Endodermal cell (in vitro differentiated cells): ENCODE results near the gene NTPCR. TPM values are rescaled to one million over a fixed set of nuclear protein-coding genes. Genes with fewer than 3 reads are reported as not detected.
A peak's percentile ranks its signal among the peaks of the same experiment; 100 is the strongest.

ENCODE experiments used
- DNase-seq: peaks from one replicate; pipeline ENCODE4 v3.0.0-alpha.2; 2017
- H3K27ac ChIP-seq: 2 replicates; pipeline ENCODE4 v1.5.1; 2013; ENCODE audit warnings: mild to moderate bottlenecking, low read depth, low read length, moderate library complexity
- H3K27me3 ChIP-seq: 2 replicates; pipeline ENCODE4 v1.6.1; 2013; ENCODE audit warnings: mild to moderate bottlenecking, low read length, moderate library complexity; ENCODE audit not compliant: insufficient read depth, control insufficient read depth, poor library complexity, severe bottlenecking
- H3K36me3 ChIP-seq: 2 replicates; pipeline ENCODE4 v1.7.0; 2013; ENCODE audit warnings: mild to moderate bottlenecking, low read length, moderate library complexity; ENCODE audit not compliant: control insufficient read depth, insufficient read depth
- H3K4me1 ChIP-seq: one replicate; pipeline ENCODE4 v1.7.0; 2013; ENCODE audit warnings: low read length; ENCODE audit not compliant: control insufficient read depth, insufficient read depth
- H3K4me3 ChIP-seq: 2 replicates; pipeline ENCODE4 v1.5.1; 2013; ENCODE audit warnings: mild to moderate bottlenecking, low read length, moderate library complexity
- H3K9ac ChIP-seq: 2 replicates; pipeline ENCODE4 v1.6.1; 2013; ENCODE audit warnings: mild to moderate bottlenecking, low read length, moderate library complexity; ENCODE audit not compliant: poor library complexity, severe bottlenecking; ENCODE audit errors: extremely low read depth
- H3K9me3 ChIP-seq: 2 replicates; pipeline ENCODE4 v1.6.1; 2013; ENCODE audit warnings: mild to moderate bottlenecking, low read length, moderate library complexity; ENCODE audit not compliant: control insufficient read depth
- H3K27ac Mint-ChIP-seq: 2 replicates; pipeline ENCODE4 v1.8.0; 2020; ENCODE audit warnings: mixed read lengths
- H3K27me3 Mint-ChIP-seq: 2 replicates; pipeline ENCODE4 v1.8.0; 2021; ENCODE audit warnings: mild to moderate bottlenecking, mixed read lengths; ENCODE audit not compliant: insufficient read depth
- H3K36me3 Mint-ChIP-seq: 2 replicates; pipeline ENCODE4 v1.8.0; 2020; ENCODE audit warnings: low read depth, mixed read lengths
- H3K4me1 Mint-ChIP-seq: 2 replicates; pipeline ENCODE4 v1.8.0; 2020; ENCODE audit warnings: mixed read lengths
- H3K4me3 Mint-ChIP-seq: 2 replicates; pipeline ENCODE4 v1.8.0; 2020; ENCODE audit warnings: mild to moderate bottlenecking, moderate library complexity, mixed read lengths
- H3K9me3 Mint-ChIP-seq: 2 replicates; pipeline ENCODE4 v1.8.0; 2020; ENCODE audit warnings: mild to moderate bottlenecking, mixed read lengths
- WGBS, 2 experiments: methylation state at CpG; one replicate each; pipeline versions ENCODE4 v1.1.5 to v1.1.7; 2013; ENCODE audit warnings: missing lambda C conversion rate in 2 of 2, mixed read lengths in 1 of 2; ENCODE audit not compliant: insufficient coverage in 1 of 2, insufficient read length in 1 of 2; 5-methylcytosine and 5-hydroxymethylcytosine counted together
- total RNA-seq, 2 donors: library from RNA; stranded (reverse); fragmentation: NEBNext Ultra II Directional in 1 of 2; extraction: Animal tissue kit (Norgen Biotek cat#: 25700) in 1 of 2; gene quantifications; 2 replicates in 1 of 2; 3 replicates in 1 of 2; pipeline ENCODE4 v1.2.1, GENCODE V29; 2021
- TF ChIP-seq, protein P1 (sequence below): fragments of 200-600 bp; sonication (generic); conservative IDR thresholded peaks from 2 replicates; pipeline ENCODE4 v1.5.0; 2021; ENCODE audit warnings: antibody characterized with exemption, mild to moderate bottlenecking

NTPCR gene
- total RNA-seq, 2 donors from 2014 or later = 30.9 to 43.3 TPM

DNA sequence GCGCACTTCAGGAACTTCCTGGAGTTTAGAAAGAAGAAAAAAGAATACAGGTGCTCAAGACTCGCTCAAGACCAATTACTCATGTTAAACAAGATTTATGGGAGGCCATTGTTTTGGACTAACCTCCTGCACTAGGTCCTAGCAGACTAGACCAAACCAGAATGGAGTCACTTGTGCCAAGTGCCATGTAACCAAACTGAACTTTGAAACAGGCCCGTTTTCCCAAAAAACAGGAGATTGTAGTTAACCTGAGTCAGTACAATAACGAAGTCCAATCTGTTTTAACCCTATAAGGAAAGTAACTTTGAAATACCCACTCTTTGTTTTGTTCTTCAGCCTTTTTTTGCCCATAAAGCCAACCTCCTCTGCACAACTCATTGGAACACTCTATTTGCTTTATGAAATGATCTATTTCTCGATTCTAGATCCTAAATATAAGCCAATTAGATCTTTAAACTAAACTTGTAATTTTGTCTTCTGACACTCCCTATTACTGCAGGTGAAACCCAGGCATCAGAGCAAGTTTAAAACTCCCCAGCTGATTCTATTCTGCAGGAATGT lies 695 bp upstream of the NTPCR start:
- Mint-ChIP-seq H3K4me1 (peaks cover 15% of the 10 kb centered on the region), H3K27me3 (peaks cover 12% of the 10 kb centered on the region), H3K4me3 (peak overlapping the region; percentile 81), H3K36me3 (no peaks in the 10 kb centered on the region), H3K9me3 (no peaks in the 10 kb centered on the region), H3K27ac (peak overlapping the region; percentile 99)
- H3K9ac ChIP-seq = peak overlapping the region; percentile 45
- no peak for DNase-seq
- H3K9me3 ChIP-seq = no peaks in the 10 kb centered on the region
- H3K27me3 ChIP-seq = no peaks in the 10 kb centered on the region
- TF ChIP-seq, protein P1, sequence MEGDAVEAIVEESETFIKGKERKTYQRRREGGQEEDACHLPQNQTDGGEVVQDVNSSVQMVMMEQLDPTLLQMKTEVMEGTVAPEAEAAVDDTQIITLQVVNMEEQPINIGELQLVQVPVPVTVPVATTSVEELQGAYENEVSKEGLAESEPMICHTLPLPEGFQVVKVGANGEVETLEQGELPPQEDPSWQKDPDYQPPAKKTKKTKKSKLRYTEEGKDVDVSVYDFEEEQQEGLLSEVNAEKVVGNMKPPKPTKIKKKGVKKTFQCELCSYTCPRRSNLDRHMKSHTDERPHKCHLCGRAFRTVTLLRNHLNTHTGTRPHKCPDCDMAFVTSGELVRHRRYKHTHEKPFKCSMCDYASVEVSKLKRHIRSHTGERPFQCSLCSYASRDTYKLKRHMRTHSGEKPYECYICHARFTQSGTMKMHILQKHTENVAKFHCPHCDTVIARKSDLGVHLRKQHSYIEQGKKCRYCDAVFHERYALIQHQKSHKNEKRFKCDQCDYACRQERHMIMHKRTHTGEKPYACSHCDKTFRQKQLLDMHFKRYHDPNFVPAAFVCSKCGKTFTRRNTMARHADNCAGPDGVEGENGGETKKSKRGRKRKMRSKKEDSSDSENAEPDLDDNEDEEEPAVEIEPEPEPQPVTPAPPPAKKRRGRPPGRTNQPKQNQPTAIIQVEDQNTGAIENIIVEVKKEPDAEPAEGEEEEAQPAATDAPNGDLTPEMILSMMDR = no peak
- H3K27ac ChIP-seq = peak overlapping the region; percentile 57
- H3K36me3 ChIP-seq = no peaks in the 10 kb centered on the region
- no peaks in the 10 kb centered on the region for H3K4me1 ChIP-seq
- 93 to 94% methylated on average over 3 to 5 of the region's 5 CpGs for WGBS, 2 experiments
- peak overlapping the region; percentile 90 for H3K4me3 ChIP-seq

DNA sequence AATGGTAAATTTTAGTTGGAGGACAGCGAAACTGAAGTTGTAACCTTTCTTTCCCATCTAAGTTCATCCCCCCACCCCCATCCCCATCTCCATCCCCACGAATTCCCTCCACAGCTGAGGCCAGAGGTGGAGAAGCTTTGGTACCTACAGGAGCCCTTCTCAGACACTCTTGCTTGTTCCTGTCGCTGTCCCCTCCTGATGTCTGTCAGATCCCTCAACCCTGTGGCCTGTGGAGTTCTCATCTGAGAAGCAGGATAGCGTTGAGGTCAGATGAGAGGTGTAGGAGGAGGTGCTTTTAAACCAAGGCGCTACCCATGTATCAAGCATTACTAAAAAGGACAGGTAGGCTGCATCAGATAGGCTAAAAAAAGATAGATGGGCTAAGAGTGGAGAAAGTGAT lies 769 bp downstream of the NTPCR start:
- peaks cover 9% of the 10 kb centered on the region for H3K27me3 Mint-ChIP-seq
- no peaks in the 10 kb centered on the region for H3K9me3 Mint-ChIP-seq
- H3K4me3 Mint-ChIP-seq = peak overlapping the region; percentile 81
- H3K27ac Mint-ChIP-seq = peak overlapping the region; percentile 99
- 0 to 10% methylated on average over 1 to 5 of the region's 5 CpGs for WGBS, 2 experiments
- peaks cover 3% of the 10 kb centered on the region for H3K36me3 Mint-ChIP-seq
- Histone ChIP-seq H3K36me3 (peaks cover 2% of the 10 kb centered on the region), H3K9me3 (no peaks in the 10 kb centered on the region), H3K27ac (no peak overlapping the region), H3K9ac (peak overlapping the region; percentile 47), H3K4me1 (no peaks in the 10 kb centered on the region), H3K27me3 (no peaks in the 10 kb centered on the region), H3K4me3 (peak overlapping the region; percentile 90)
- TF ChIP-seq, protein P1 = no peak
- DNase-seq = peak; percentile 78
- peaks cover 15% of the 10 kb centered on the region for H3K4me1 Mint-ChIP-seq

DNA sequence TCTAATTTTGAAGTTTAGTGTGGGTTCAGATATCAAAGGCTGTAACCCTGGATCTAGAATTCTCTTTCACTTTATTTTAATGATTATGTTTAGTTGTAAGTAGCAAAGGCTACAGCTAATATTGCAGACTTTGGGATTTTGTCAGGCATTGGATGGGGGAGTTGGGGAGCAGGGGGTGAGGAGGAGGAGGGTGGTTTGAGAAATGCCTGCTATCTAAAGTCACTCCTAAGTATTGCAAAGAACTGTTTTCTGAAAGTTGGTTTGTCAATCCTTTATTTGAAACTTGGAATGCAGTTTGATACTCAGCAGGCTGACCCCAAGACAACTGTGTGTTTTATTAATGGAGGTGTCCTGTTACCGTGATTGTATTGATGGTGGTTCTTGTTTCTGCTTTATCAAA lies 1.2 kb downstream of the NTPCR start:
- no peak overlapping the region for H3K27ac Mint-ChIP-seq
- no peak overlapping the region for H3K27ac ChIP-seq

More for the DNA sequence above, 1.2 kb downstream of the NTPCR start:
- 87% methylated on average over 1 of the region's 1 CpG; no CpG with 5 or more reads in 1 of the 2 experiments for WGBS, 2 experiments
- Histone ChIP-seq H3K9me3 (no peaks in the 10 kb centered on the region), H3K9ac (no peak overlapping the region), H3K4me3 (peak overlapping the region; percentile 90), H3K27me3 (no peaks in the 10 kb centered on the region), H3K36me3 (peaks cover 7% of the 10 kb centered on the region), H3K4me1 (no peaks in the 10 kb centered on the region)
- peak overlapping the region; percentile 81 for H3K4me3 Mint-ChIP-seq
- peaks cover 7% of the 10 kb centered on the region for H3K36me3 Mint-ChIP-seq
- peaks cover 8% of the 10 kb centered on the region for H3K27me3 Mint-ChIP-seq
- TF ChIP-seq, protein P1 = no peak
- H3K4me1 Mint-ChIP-seq = peaks cover 15% of the 10 kb centered on the region
- no peak for DNase-seq
- H3K9me3 Mint-ChIP-seq = no peaks in the 10 kb centered on the region
